ENCODE data around the gene PYDC1.
"Not testable (repeated sequence)": the region's sequence is repeated elsewhere in the genome, so short reads cannot be mapped to it uniquely, and the experiment has no call there.

PYDC1 gene

GRCh38 chr16:31177136-31177535 lies 39.8 kb downstream of the PYDC1 start:
- no peak for DNase-seq

GRCh38 chr16:31170048-31170447 lies 46.9 kb downstream of the PYDC1 start:
- not testable (repeated sequence) for DNase-seq

DNA sequence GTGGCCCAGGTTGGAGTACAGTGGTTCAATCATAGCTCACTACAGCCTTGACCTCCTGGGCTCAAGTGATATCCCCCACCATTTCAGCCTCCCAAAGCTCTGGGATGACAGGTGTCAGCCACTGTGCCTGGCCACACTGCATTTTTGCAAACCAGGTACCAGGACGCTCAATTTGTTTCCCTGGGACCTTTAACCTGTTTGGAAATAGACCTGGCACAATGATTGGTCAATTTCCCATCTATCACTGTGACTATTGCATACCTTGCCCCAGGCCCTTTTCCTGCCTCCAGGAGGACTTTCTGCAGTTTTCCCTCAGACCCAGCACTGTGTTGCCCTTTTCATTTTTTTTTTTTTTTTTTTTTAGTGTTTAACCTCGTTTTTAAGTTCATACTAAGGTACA lies 48.1 kb downstream of the PYDC1 start:
- DNase-seq: no peak

DNA sequence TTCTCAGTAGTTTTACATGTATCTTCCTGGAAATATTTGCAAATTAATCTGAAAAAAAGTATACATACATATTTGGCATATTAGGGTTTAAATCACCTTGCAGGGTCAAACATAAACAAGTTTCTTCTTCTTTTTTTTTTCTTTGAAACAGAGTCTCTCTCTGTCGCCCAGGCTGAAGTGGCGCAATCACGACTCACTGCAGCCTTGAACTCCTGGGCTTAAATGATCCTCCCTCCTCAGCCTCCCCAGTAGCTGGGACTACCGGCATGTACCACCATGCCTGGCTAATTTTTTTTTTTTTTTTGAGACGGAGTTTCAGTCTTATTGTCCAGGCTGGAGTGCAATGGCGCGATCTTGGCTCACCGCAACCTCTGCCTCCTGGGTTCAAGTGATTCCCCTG lies 49.6 kb downstream of the PYDC1 start:
- DNase-seq: no peak

All from NCI-H1092 treated with DMSO at 0.1 percent for 48 hours (cell line).